Uterus (tissue), 4 donors: ENCODE measurements around the gene UBE4A. TPM values are rescaled to one million over a fixed set of nuclear protein-coding genes. Genes with fewer than 3 reads are reported as not detected.

ENCODE experiments used
- DNase-seq, 2 donors: peaks; one replicate each; pipeline ENCODE4 v3.0.0-alpha.2; 2019 to 2020
- H3K27ac ChIP-seq, 2 donors: fragments of 200-600 bp; sonication (generic); 1 replicate in 1 of 2; 2 replicates in 1 of 2; pipeline ENCODE4 v1.5.1; 2016 to 2018
- H3K27me3 ChIP-seq, 2 donors: fragments of 200-600 bp; sonication (generic); one replicate each; pipeline ENCODE4 v1.5.1; 2018 to 2019; ENCODE audit warnings: control low read depth in 1 of 2
- H3K36me3 ChIP-seq, 2 donors: fragments of 200-600 bp; sonication (generic); one replicate each; pipeline ENCODE4 v1.5.1; 2019; ENCODE audit warnings: control low read depth in 1 of 2
- H3K4me1 ChIP-seq, 2 donors: fragments of 200-600 bp; sonication (generic); one replicate each; pipeline ENCODE4 v1.5.1; 2018 to 2019; ENCODE audit warnings: control low read depth in 1 of 2
- H3K4me3 ChIP-seq, 2 donors: fragments of 200-600 bp; sonication (generic); 1 replicate in 1 of 2; 2 replicates in 1 of 2; pipeline ENCODE4 v1.5.1; 2018 to 2019; ENCODE audit warnings: mild to moderate bottlenecking in 1 of 2
- H3K9me3 ChIP-seq, 2 donors: fragments of 200-600 bp; sonication (generic); one replicate each; pipeline ENCODE4 v1.5.1; 2019; ENCODE audit warnings: control low read depth in 1 of 2
- CTCF ChIP-seq, 4 experiments: fragments of 200-600 bp in 2 of 4; fragments of 450-650 bp in 2 of 4; sonication (generic) in 2 of 4; IDR thresholded peaks; one replicate each; pipeline ENCODE4 v1.5.1; 2016 to 2019; ENCODE audit warnings: antibody characterized with exemption in 4 of 4, mild to moderate bottlenecking in 2 of 4, moderate library complexity in 1 of 4
- POLR2A ChIP-seq, 2 donors: fragments of 450-650 bp; IDR thresholded peaks; one replicate each; pipeline ENCODE4 v1.6.1; 2016; ENCODE audit warnings: antibody characterized with exemption in 2 of 2, mild to moderate bottlenecking in 1 of 2, moderate library complexity in 1 of 2
- intact Hi-C: fragments of 100-400 bp; cut with DNase I; formaldehyde crosslinking; loops from one replicate; pipeline ENCODE4 v1.15.1; 2023; ENCODE audit warnings: low total_unique reads
- total RNA-seq, 4 donors: library from RNA; depleted of rRNA in 3 of 4; stranded (reverse); fragments of >200 nt in 3 of 4; gene quantifications; one replicate each; pipeline versions ENCODE4 v1.1.0 to v1.2.4, GENCODE V29; 2014 to 2023
- donor health status: DM: yes; HTN: yes; CAD: no.

UBE4A gene
- total RNA-seq, 4 donors from 2014 or later, result 31.0 to 41.2 (median 33.3) TPM

- TF ChIP-seq POLR2A (IDR thresholded peaks at IDR 0.05) (no peak), CTCF (IDR thresholded peaks at IDR 0.05) (no peak)
- Histone ChIP-seq H3K4me3 (no peak overlapping the region), H3K4me1 (no peaks in the 10 kb centered on the region), H3K27ac (no peak overlapping the region), H3K36me3 (no peaks in the 10 kb centered on the region), H3K27me3 (no peaks in the 10 kb centered on the region), H3K9me3 (no peaks in the 10 kb centered on the region)
- intact Hi-C loops, result no loop called here
- DNase-seq, result no peak
These were observed 17.4 kb upstream of the UBE4A start for GRCh38 chr11:118341815-118342489.

GRCh38 chr11:118342503-118343161, 16.8 kb upstream of the UBE4A start, which contains the start of gene CD3D:
CD3D (minus strand) TSS chr11:118342705; CDS start chr11:118342607, 98 bp downstream.
- Histone ChIP-seq H3K27ac (no peak within 1 kb of the TSS), H3K36me3 (no peaks in the 10 kb centered on the region), H3K4me1 (no peaks in the 10 kb centered on the region), H3K27me3 (no peaks in the 10 kb centered on the region), H3K9me3 (no peaks in the 10 kb centered on the region), H3K4me3 (no peak within 1 kb of the TSS)
- TF ChIP-seq POLR2A (IDR thresholded peaks at IDR 0.05), result no peak
- TF ChIP-seq CTCF (IDR thresholded peaks at IDR 0.05), result no peak
- intact Hi-C loops, result no loop called here
- no peak for DNase-seq

- Histone ChIP-seq H3K4me1 (no peaks in the 10 kb centered on the region), H3K9me3 (no peaks in the 10 kb centered on the region), H3K27me3 (no peaks in the 10 kb centered on the region), H3K36me3 (no peaks in the 10 kb centered on the region), H3K4me3 (no peak overlapping the region), H3K27ac (no peak overlapping the region)
- TF ChIP-seq POLR2A (IDR thresholded peaks at IDR 0.05), result no peak
- TF ChIP-seq CTCF (IDR thresholded peaks at IDR 0.05), result no peak
- DNase-seq, result no peak
- intact Hi-C loops, result no loop called here
These were observed 16.2 kb upstream of the UBE4A start for GRCh38 chr11:118343248-118343647.

- intact Hi-C loops, result no loop called here
- H3K4me3 ChIP-seq, result no peak within 1 kb of the TSS
- no peak within 1 kb of the TSS for H3K27ac ChIP-seq
- TF ChIP-seq POLR2A (IDR thresholded peaks at IDR 0.05), result no peak
- no peak for TF ChIP-seq CTCF (IDR thresholded peaks at IDR 0.05)
- no peaks in the 10 kb centered on the region for H3K27me3 ChIP-seq
- no peak for DNase-seq
- H3K9me3 ChIP-seq, result no peaks in the 10 kb centered on the region
- H3K36me3 ChIP-seq, result no peaks in the 10 kb centered on the region
- H3K4me1 ChIP-seq, result no peaks in the 10 kb centered on the region
These were observed 15.4 kb upstream of the UBE4A start, which contains the start of gene CD3G for GRCh38 chr11:118343981-118344515. CD3G (plus strand) TSS chr11:118344344; CDS start chr11:118344424, 80 bp downstream.

- no peaks in the 10 kb centered on the region for H3K27me3 ChIP-seq
- TF ChIP-seq CTCF (IDR thresholded peaks at IDR 0.05), result no peak
- no peak for TF ChIP-seq POLR2A (IDR thresholded peaks at IDR 0.05)
- H3K36me3 ChIP-seq, result no peaks in the 10 kb centered on the region
- no peak overlapping the region for H3K27ac ChIP-seq
- DNase-seq, result no peak
- intact Hi-C loops, result no loop called here
- H3K4me1 ChIP-seq, result no peaks in the 10 kb centered on the region
- H3K9me3 ChIP-seq, result no peaks in the 10 kb centered on the region
- H3K4me3 ChIP-seq, result no peak overlapping the region
These were observed 9.9 kb upstream of the UBE4A start for GRCh38 chr11:118349475-118349874.
